Measurements from ENCODE around the gene LMAN2. TPM values are rescaled to one million over a fixed set of nuclear protein-coding genes. Genes with fewer than 3 reads are reported as not detected.
"Not testable (repeated sequence)": the region's sequence is repeated elsewhere in the genome, so short reads cannot be mapped to it uniquely, and the experiment has no call there.

LMAN2 gene
- total RNA-seq, 4 donors from 2014 or later, result 236 to 322 (median 293) TPM

DNA sequence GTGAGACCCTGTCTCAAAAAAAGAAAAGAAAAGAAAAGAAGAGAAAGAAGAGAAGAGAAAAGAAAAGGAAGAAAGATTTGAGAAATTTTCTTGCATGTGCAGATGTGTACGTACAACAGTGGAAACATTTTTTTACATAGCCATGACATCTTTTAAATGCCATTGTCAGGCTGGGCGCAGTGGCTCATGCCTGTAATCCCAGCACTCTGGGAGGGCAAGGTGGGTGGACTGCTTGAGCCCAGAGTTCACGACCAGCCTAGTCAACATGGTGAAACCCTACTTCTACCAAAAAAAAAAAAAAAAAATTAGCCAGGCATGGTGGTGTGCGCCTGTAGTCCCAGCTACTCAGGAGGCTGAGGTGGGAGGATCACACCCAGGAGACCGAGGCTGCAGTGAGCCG lies 6.6 kb downstream of the LMAN2 start:
- Histone ChIP-seq H3K27me3 (no peaks in the 10 kb centered on the region), H3K4me3 (no peak overlapping the region), H3K27ac (no peak overlapping the region), H3K4me1 (peaks cover 7 to 22% (median 13%) of the 10 kb centered on the region in 4 donors), H3K9me3 (no peaks in the 10 kb centered on the region), H3K36me3 (peaks cover 0 to 22% (median 6%) of the 10 kb centered on the region in 4 donors)
- WGBS, 2 donors (ENCODE audit: low coverage in 1 of 2), result 90 to 97% methylated on average over 5 to 6 of the region's 6 CpGs
- DNase-seq, result no peak
- in situ Hi-C loops (cut with MboI; ENCODE audit: low pct_ligation_motif_present in 1 of 4, low pct_unique_long_range_greater_than_20kb in 1 of 4, low sequenced_read_pairs in 3 of 4), result no loop called here
- TF ChIP-seq EP300 (IDR thresholded peaks at IDR 0.05; ENCODE audit: low read depth) (no peak), POLR2AphosphoS5 (IDR thresholded peaks at IDR 0.05) (no peak), POLR2A (IDR thresholded peaks at IDR 0.05) (no peak)
- TF ChIP-seq, protein P1, sequence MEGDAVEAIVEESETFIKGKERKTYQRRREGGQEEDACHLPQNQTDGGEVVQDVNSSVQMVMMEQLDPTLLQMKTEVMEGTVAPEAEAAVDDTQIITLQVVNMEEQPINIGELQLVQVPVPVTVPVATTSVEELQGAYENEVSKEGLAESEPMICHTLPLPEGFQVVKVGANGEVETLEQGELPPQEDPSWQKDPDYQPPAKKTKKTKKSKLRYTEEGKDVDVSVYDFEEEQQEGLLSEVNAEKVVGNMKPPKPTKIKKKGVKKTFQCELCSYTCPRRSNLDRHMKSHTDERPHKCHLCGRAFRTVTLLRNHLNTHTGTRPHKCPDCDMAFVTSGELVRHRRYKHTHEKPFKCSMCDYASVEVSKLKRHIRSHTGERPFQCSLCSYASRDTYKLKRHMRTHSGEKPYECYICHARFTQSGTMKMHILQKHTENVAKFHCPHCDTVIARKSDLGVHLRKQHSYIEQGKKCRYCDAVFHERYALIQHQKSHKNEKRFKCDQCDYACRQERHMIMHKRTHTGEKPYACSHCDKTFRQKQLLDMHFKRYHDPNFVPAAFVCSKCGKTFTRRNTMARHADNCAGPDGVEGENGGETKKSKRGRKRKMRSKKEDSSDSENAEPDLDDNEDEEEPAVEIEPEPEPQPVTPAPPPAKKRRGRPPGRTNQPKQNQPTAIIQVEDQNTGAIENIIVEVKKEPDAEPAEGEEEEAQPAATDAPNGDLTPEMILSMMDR (IDR thresholded peaks at IDR 0.05), result no peak
- intact Hi-C loops (cut with DNase I; ENCODE audit: low total_unique reads), result no loop called here

DNA sequence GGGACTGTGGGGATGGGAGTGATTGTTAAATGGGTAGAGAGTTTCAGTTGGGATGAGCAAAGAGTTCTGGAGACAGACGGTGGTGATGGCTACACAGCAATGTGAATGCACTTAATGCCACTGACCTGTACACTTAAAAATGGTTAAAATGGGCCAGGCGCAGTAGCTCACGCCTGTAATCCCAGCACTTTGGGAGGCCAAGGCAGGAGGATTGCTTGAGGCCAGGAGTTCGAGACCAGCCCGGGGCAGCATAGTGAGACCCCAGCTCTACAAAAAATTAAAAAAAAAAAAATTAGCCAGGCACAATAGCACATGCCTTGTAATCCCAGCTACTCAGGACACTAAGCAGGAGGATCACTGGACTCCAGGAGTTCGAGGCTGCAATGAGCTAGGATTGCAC lies 7.7 kb downstream of the LMAN2 start:
- Histone ChIP-seq H3K27me3 (no peaks in the 10 kb centered on the region), H3K4me1 (peaks cover 0 to 11% (median 5%) of the 10 kb centered on the region in 4 donors), H3K9me3 (no peaks in the 10 kb centered on the region), H3K36me3 (peaks cover 0 to 22% (median 6%) of the 10 kb centered on the region in 4 donors), H3K4me3 (no peak overlapping the region), H3K27ac (no peak overlapping the region)
- DNase-seq, result no peak
- 98 to 100% methylated on average over 4 to 6 of the region's 6 CpGs for WGBS, 2 donors (ENCODE audit: low coverage in 1 of 2)
- no peak for TF ChIP-seq EP300 (IDR thresholded peaks at IDR 0.05; ENCODE audit: low read depth)
- intact Hi-C loops (cut with DNase I; ENCODE audit: low total_unique reads) (no loop called here), in situ Hi-C loops (cut with MboI; ENCODE audit: low pct_ligation_motif_present in 1 of 4, low pct_unique_long_range_greater_than_20kb in 1 of 4, low sequenced_read_pairs in 3 of 4) (no loop called here)

- in situ Hi-C loops (cut with MboI; ENCODE audit: low pct_ligation_motif_present in 1 of 4, low pct_unique_long_range_greater_than_20kb in 1 of 4, low sequenced_read_pairs in 3 of 4); DNase-seq; H3K4me3 ChIP-seq; intact Hi-C loops (cut with DNase I; ENCODE audit: low total_unique reads); H3K4me1 ChIP-seq; H3K9me3 ChIP-seq; H3K27me3 ChIP-seq; H3K27ac ChIP-seq: not testable (repeated sequence)
- WGBS, 2 donors (ENCODE audit: low coverage in 1 of 2), result 91 to 93% methylated on average over 5 to 14 of the region's 14 CpGs
- peaks cover 0 to 22% (median 6%) of the 10 kb centered on the region in 4 donors for H3K36me3 ChIP-seq
These were observed 8.5 kb downstream of the LMAN2 start for GRCh38 chr5:177343000-177343399.

GRCh38 chr5:177339107-177339638 lies 12.3 kb downstream of the LMAN2 start:
- DNase-seq, result no peak
- intact Hi-C loops (cut with DNase I; ENCODE audit: low total_unique reads), result no loop called here
- Histone ChIP-seq H3K9me3 (no peaks in the 10 kb centered on the region), H3K4me1 (no peaks in the 10 kb centered on the region), H3K27me3 (no peaks in the 10 kb centered on the region), H3K36me3 (peaks cover 0 to 45% (median 20%) of the 10 kb centered on the region in 4 donors), H3K27ac (no peak overlapping the region), H3K4me3 (no peak overlapping the region)
- TF ChIP-seq POLR2AphosphoS5 (IDR thresholded peaks at IDR 0.05) (no peak), POLR2A (IDR thresholded peaks at IDR 0.05) (no peak), EP300 (IDR thresholded peaks at IDR 0.05; ENCODE audit: low read depth) (no peak)
- TF ChIP-seq, protein P1 (IDR thresholded peaks at IDR 0.05), result no peak
- in situ Hi-C loops (cut with MboI; ENCODE audit: low pct_ligation_motif_present in 1 of 4, low pct_unique_long_range_greater_than_20kb in 1 of 4, low sequenced_read_pairs in 3 of 4), result no loop called here
- 83% methylated on average over 11 of the region's 11 CpGs; no CpG with 5 or more reads in 1 of the 2 donors for WGBS, 2 donors (ENCODE audit: low coverage in 1 of 2)

DNA sequence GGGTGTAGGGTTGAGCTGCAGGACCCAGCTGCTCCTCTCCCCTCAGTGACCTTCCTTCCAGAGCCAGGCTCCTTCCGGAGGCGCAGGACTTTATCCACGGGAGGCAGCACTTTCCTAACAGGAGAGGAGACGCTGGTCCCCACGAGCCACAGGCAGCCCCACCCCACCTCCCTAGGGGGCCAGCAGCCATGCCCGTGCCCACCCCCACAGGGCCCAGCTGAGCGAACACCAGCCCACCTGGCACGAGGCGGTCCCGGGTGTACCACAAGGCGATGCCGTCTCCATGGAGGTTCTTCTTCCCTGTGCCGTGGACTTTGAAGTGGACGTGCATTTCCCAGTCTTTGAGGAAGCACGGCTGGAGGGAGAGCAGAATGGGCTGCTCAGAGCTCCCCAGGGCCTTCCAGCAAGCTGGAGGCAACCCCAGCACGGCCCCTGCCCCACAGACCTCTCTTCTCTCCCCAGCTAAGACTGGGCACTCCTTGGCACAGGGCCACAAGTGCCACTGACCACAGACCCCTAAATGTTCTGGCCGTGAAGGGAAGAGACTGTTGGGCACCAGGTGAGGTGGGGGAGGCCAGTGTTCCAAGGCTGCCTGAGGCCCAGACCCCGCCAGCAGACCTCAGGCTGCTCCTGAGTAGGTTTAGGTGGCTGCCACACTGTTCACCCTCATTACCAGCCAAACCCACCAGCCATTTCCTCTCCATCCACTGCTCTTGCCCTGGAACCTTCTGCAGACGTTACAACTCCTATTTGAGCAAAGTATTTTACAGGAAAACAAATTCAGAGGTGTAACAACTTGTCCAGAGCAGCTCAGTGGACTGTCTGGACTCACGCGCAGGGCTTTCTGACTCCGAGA lies 13.0 kb downstream of the LMAN2 start:
- Histone ChIP-seq H3K4me3 (no peak overlapping the region), H3K4me1 (no peaks in the 10 kb centered on the region), H3K36me3 (peaks cover 0 to 51% (median 24%) of the 10 kb centered on the region in 4 donors), H3K27me3 (no peaks in the 10 kb centered on the region), H3K9me3 (no peaks in the 10 kb centered on the region), H3K27ac (no peak overlapping the region)
- in situ Hi-C loops (cut with MboI; ENCODE audit: low pct_ligation_motif_present in 1 of 4, low pct_unique_long_range_greater_than_20kb in 1 of 4, low sequenced_read_pairs in 3 of 4), result no loop called here
- TF ChIP-seq EP300 (IDR thresholded peaks at IDR 0.05; ENCODE audit: low read depth) (no peak), POLR2AphosphoS5 (IDR thresholded peaks at IDR 0.05) (no peak), POLR2A (IDR thresholded peaks at IDR 0.05) (no peak)
- TF ChIP-seq, protein P1 (IDR thresholded peaks at IDR 0.05), result no peak
- intact Hi-C loops (cut with DNase I; ENCODE audit: low total_unique reads), result no loop called here
- DNase-seq, result no peak
- 93 to 100% methylated on average over 2 to 22 of the region's 22 CpGs for WGBS, 2 donors (ENCODE audit: low coverage in 1 of 2)

All from transverse colon (tissue), 4 donors.